SH-SY5Y (cell line): ENCODE results near the gene ADAM10.

Experiments
- GATA2 ChIP-seq: IDR thresholded peaks from 2 replicates; pipeline ENCODE4 v1.6.1; 2011; ENCODE audit warnings: mild to moderate bottlenecking, low read depth, low read length
- GATA3 ChIP-seq: IDR thresholded peaks from 2 replicates; pipeline ENCODE4 v1.6.1; 2011; ENCODE audit warnings: low read depth, mild to moderate bottlenecking, low read length, moderate library complexity

DNA sequence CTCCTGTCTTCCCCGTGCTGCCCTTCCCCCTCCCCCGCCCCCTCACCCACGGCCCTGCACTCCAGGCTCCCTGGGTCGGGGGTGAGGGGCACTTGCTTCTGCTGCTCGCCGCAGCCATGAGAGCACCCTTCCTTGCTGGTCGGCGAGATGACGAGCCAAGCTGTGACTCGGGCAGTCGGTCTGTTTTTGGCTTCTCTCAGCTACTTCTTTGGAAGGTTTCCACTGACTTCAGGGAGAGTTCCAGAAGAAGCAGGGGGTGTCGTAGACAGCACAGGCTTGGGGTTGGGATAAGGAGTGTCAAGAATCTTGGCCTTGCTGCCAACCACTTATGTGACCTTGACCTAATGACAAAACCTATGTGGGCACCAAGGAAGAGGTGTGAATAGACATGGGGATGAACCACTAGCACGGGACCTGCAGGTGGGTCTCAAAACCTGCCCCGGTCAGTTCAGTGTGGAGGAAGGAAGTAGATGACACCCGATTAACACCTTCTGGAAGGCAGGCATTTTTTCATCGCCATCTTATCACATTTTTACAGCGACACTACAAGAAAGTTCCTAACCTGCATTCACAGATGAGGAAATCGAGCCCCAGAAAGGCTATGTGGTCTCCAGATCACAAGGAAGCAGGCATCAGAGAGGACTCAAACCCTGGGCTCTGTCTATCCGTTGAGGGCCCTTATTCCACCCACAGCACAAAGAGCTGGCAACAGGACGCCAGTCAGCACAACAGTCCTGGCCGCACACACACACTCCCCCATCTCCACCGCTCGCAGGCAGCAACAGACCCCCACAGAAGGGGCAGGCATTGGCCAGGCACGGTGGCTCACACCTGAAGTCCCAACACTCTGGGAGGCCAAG, 196.8 kb downstream of the ADAM10 start:
- TF ChIP-seq GATA2 = no peak
- no peak for TF ChIP-seq GATA3
